ENCODE results near the gene RBM23. TPM values are rescaled to one million over a fixed set of nuclear protein-coding genes. Genes with fewer than 3 reads are reported as not detected.
A peak's percentile ranks its signal among the peaks of the same experiment; 100 is the strongest.
"Not testable (repeated sequence)": the region's sequence is repeated elsewhere in the genome, so short reads cannot be mapped to it uniquely, and the experiment has no call there.

RBM23 gene
- total RNA-seq, 2 donors from 2014 or later = 52.0 to 68.6 TPM

- no peak overlapping the region for H3K9ac ChIP-seq (ENCODE audit: extremely low read depth, low read length, poor library complexity, severe bottlenecking)
- Mint-ChIP-seq H3K9me3 (no peaks in the 10 kb centered on the region), H3K27me3 (ENCODE audit: insufficient read depth) (peaks cover 2% of the 10 kb centered on the region), H3K27ac (no peak overlapping the region), H3K4me3 (no peak overlapping the region), H3K4me1 (peaks cover 7% of the 10 kb centered on the region), H3K36me3 (ENCODE audit: low read depth) (no peaks in the 10 kb centered on the region)
- WGBS, 2 experiments (ENCODE audit: insufficient coverage in 1 of 2, insufficient read length in 1 of 2) = 94 to 98% methylated on average over 3 to 6 of the region's 6 CpGs
- H3K4me3 ChIP-seq (ENCODE audit: low read length) = no peak overlapping the region
- no peaks in the 10 kb centered on the region for H3K4me1 ChIP-seq (ENCODE audit: control insufficient read depth, insufficient read depth, low read length)
- H3K27ac ChIP-seq (ENCODE audit: low read depth, low read length) = no peak overlapping the region
- DNase-seq = no peak
- no peaks in the 10 kb centered on the region for H3K27me3 ChIP-seq (ENCODE audit: control insufficient read depth, insufficient read depth, low read length, poor library complexity, severe bottlenecking)
- no peaks in the 10 kb centered on the region for H3K9me3 ChIP-seq (ENCODE audit: control insufficient read depth, low read length)
- H3K36me3 ChIP-seq (ENCODE audit: control insufficient read depth, insufficient read depth, low read length) = no peaks in the 10 kb centered on the region
- TF ChIP-seq CTCF (conservative IDR thresholded peaks at IDR 0.05) = no peak
Measured at GRCh38 chr14:22962061-22962676, 43.2 kb upstream of the RBM23 start.

GRCh38 chr14:22955702-22956569 is 37.0 kb upstream of the RBM23 start:
- H3K4me1 ChIP-seq (ENCODE audit: control insufficient read depth, insufficient read depth, low read length) = no peaks in the 10 kb centered on the region
- peaks cover 22% of the 10 kb centered on the region for H3K36me3 Mint-ChIP-seq (ENCODE audit: low read depth)
- 34 to 40% methylated on average over 15 to 19 of the region's 19 CpGs for WGBS, 2 experiments (ENCODE audit: insufficient coverage in 1 of 2, insufficient read length in 1 of 2)
- H3K4me1 Mint-ChIP-seq = peaks cover 18% of the 10 kb centered on the region
- H3K27ac ChIP-seq (ENCODE audit: low read depth, low read length) = peak overlapping the region; percentile 93
- H3K27me3 Mint-ChIP-seq (ENCODE audit: insufficient read depth) = peaks cover 2% of the 10 kb centered on the region
- no peaks in the 10 kb centered on the region for H3K9me3 ChIP-seq (ENCODE audit: control insufficient read depth, low read length)
- no peaks in the 10 kb centered on the region for H3K9me3 Mint-ChIP-seq
- H3K27ac Mint-ChIP-seq = peak overlapping the region; percentile 98
- H3K36me3 ChIP-seq (ENCODE audit: control insufficient read depth, insufficient read depth, low read length) = peaks cover 7% of the 10 kb centered on the region
- no peak for DNase-seq
- H3K27me3 ChIP-seq (ENCODE audit: control insufficient read depth, insufficient read depth, low read length, poor library complexity, severe bottlenecking) = no peaks in the 10 kb centered on the region
- H3K9ac ChIP-seq (ENCODE audit: extremely low read depth, low read length, poor library complexity, severe bottlenecking) = peak overlapping the region; percentile 76
- H3K4me3 Mint-ChIP-seq = peak overlapping the region; percentile 82
- H3K4me3 ChIP-seq (ENCODE audit: low read length) = peak overlapping the region; percentile 98
- TF ChIP-seq CTCF (conservative IDR thresholded peaks at IDR 0.05) = no peak

GRCh38 chr14:22952418-22952817 is 33.5 kb upstream of the RBM23 start:
- Mint-ChIP-seq H3K27ac (no peak overlapping the region), H3K36me3 (ENCODE audit: low read depth) (peaks cover 38% of the 10 kb centered on the region), H3K4me1 (peaks cover 21% of the 10 kb centered on the region), H3K9me3 (no peaks in the 10 kb centered on the region), H3K4me3 (no peak overlapping the region), H3K27me3 (ENCODE audit: insufficient read depth) (no peaks in the 10 kb centered on the region)
- peaks cover 16% of the 10 kb centered on the region for H3K36me3 ChIP-seq (ENCODE audit: control insufficient read depth, insufficient read depth, low read length)
- H3K9ac ChIP-seq (ENCODE audit: extremely low read depth, low read length, poor library complexity, severe bottlenecking) = no peak overlapping the region
- H3K27ac ChIP-seq (ENCODE audit: low read depth, low read length) = no peak overlapping the region
- DNase-seq = no peak
- TF ChIP-seq CTCF (conservative IDR thresholded peaks at IDR 0.05) = no peak
- H3K27me3 ChIP-seq (ENCODE audit: control insufficient read depth, insufficient read depth, low read length, poor library complexity, severe bottlenecking) = no peaks in the 10 kb centered on the region
- H3K4me3 ChIP-seq (ENCODE audit: low read length) = no peak overlapping the region
- no peaks in the 10 kb centered on the region for H3K9me3 ChIP-seq (ENCODE audit: control insufficient read depth, low read length)
- 82 to 83% methylated on average over 1 of the region's 1 CpG for WGBS, 2 experiments (ENCODE audit: insufficient coverage in 1 of 2, insufficient read length in 1 of 2)
- peaks cover 5% of the 10 kb centered on the region for H3K4me1 ChIP-seq (ENCODE audit: control insufficient read depth, insufficient read depth, low read length)

- not testable (repeated sequence) for H3K27ac Mint-ChIP-seq; H3K27ac ChIP-seq (ENCODE audit: low read depth, low read length); H3K27me3 ChIP-seq (ENCODE audit: control insufficient read depth, insufficient read depth, low read length, poor library complexity, severe bottlenecking); DNase-seq; H3K4me3 Mint-ChIP-seq; H3K9me3 Mint-ChIP-seq; H3K9ac ChIP-seq (ENCODE audit: extremely low read depth, low read length, poor library complexity, severe bottlenecking); H3K4me1 ChIP-seq (ENCODE audit: control insufficient read depth, insufficient read depth, low read length); H3K4me3 ChIP-seq (ENCODE audit: low read length); H3K9me3 ChIP-seq (ENCODE audit: control insufficient read depth, low read length); H3K27me3 Mint-ChIP-seq (ENCODE audit: insufficient read depth)
- peaks cover 42% of the 10 kb centered on the region for H3K36me3 Mint-ChIP-seq (ENCODE audit: low read depth)
- H3K36me3 ChIP-seq (ENCODE audit: control insufficient read depth, insufficient read depth, low read length) = peaks cover 16% of the 10 kb centered on the region
- peaks cover 21% of the 10 kb centered on the region for H3K4me1 Mint-ChIP-seq
- 89 to 95% methylated on average over 8 of the region's 8 CpGs for WGBS, 2 experiments (ENCODE audit: insufficient coverage in 1 of 2, insufficient read length in 1 of 2)
Measured at GRCh38 chr14:22951795-22952194, 32.8 kb upstream of the RBM23 start.

All from endodermal cell (in vitro differentiated cells).